NT2/D1 (cell line): ENCODE data around the gene HIPK4.
"Not testable (repeated sequence)": the region's sequence is repeated elsewhere in the genome, so short reads cannot be mapped to it uniquely, and the experiment has no call there.

Source experiments
- DNase-seq: peaks from one replicate; pipeline ENCODE4 v3.0.0-alpha.2; 2011; ENCODE audit warnings: low read depth, low spot score
- H3K27me3 ChIP-seq: 2 replicates; pipeline ENCODE4 v1.6.0; 2011; ENCODE audit warnings: mild to moderate bottlenecking; ENCODE audit not compliant: insufficient read length, insufficient read depth
- H3K36me3 ChIP-seq: 2 replicates; pipeline ENCODE4 v1.6.1; 2011; ENCODE audit warnings: mild to moderate bottlenecking, low read length, mixed read lengths; ENCODE audit not compliant: insufficient read depth, insufficient read length
- H3K4me1 ChIP-seq: 2 replicates; pipeline ENCODE4 v1.5.1; 2011; ENCODE audit not compliant: insufficient read depth, insufficient read length
- H3K4me3 ChIP-seq: 2 replicates; pipeline ENCODE4 v1.5.1; 2011; ENCODE audit warnings: low read depth; ENCODE audit not compliant: insufficient read length
- H3K9ac ChIP-seq: 2 replicates; pipeline ENCODE4 v1.6.0; 2011; ENCODE audit warnings: low read depth; ENCODE audit not compliant: insufficient read length
- H3K9me3 ChIP-seq: 2 replicates; pipeline ENCODE4 v1.5.1; 2011; ENCODE audit warnings: mild to moderate bottlenecking, low read length; ENCODE audit not compliant: insufficient read depth
- SUZ12 ChIP-seq: IDR thresholded peaks from 2 replicates; pipeline ENCODE4 v1.6.1; 2011; ENCODE audit not compliant: insufficient read length, insufficient read depth; ENCODE audit errors: extremely low read depth
- YY1 ChIP-seq: IDR thresholded peaks from 2 replicates; pipeline ENCODE4 v1.6.1; 2011; ENCODE audit not compliant: insufficient read length, insufficient read depth
- ZNF274 ChIP-seq: IDR thresholded peaks from 2 replicates; pipeline ENCODE4 v1.6.1; 2011; ENCODE audit warnings: mild to moderate bottlenecking, low read depth, low read length

The HIPK4 gene

GRCh38 chr19:40415768-40416167, 25.8 kb upstream of the HIPK4 start:
- Histone ChIP-seq H3K4me1 (peaks cover 10% of the 10 kb centered on the region), H3K36me3 (no peaks in the 10 kb centered on the region), H3K4me3 (no peak overlapping the region), H3K9ac (no peak overlapping the region), H3K27me3 (no peaks in the 10 kb centered on the region), H3K9me3 (no peaks in the 10 kb centered on the region)
- no peak for DNase-seq
- TF ChIP-seq YY1 = no peak
- TF ChIP-seq SUZ12 = no peak
- no peak for TF ChIP-seq ZNF274

GRCh38 chr19:40414542-40415535, 24.9 kb upstream of the HIPK4 start:
- H3K36me3 ChIP-seq = no peaks in the 10 kb centered on the region
- no peaks in the 10 kb centered on the region for H3K9me3 ChIP-seq
- H3K27me3 ChIP-seq = no peaks in the 10 kb centered on the region
- DNase-seq = no peak
- peaks cover 11% of the 10 kb centered on the region for H3K4me1 ChIP-seq
- TF ChIP-seq SUZ12 (no peak), YY1 (no peak), ZNF274 (no peak)
- no peak overlapping the region for H3K4me3 ChIP-seq
- H3K9ac ChIP-seq = peak overlapping the region; percentile 42

- DNase-seq = no peak
- peak within 1 kb of the TSS; percentile 64 for H3K9ac ChIP-seq
Measured at GRCh38 chr19:40413291-40413845, 23.4 kb upstream of the HIPK4 start, which contains the start of gene PRX. Gene PRX, minus strand, starts transcription at chr19:40413378. Its CDS starts 5,446 bp downstream, at chr19:40407932.

GRCh38 chr19:40412866-40413265, 22.9 kb upstream of the HIPK4 start:
- no peaks in the 10 kb centered on the region for H3K27me3 ChIP-seq
- H3K9ac ChIP-seq = peak overlapping the region; percentile 64
- H3K4me1 ChIP-seq = peaks cover 17% of the 10 kb centered on the region
- DNase-seq = no peak
- no peaks in the 10 kb centered on the region for H3K36me3 ChIP-seq
- TF ChIP-seq ZNF274 = no peak
- no peak for TF ChIP-seq YY1
- no peak for TF ChIP-seq SUZ12
- no peaks in the 10 kb centered on the region for H3K9me3 ChIP-seq
- peak overlapping the region; percentile 18 for H3K4me3 ChIP-seq

More at GRCh38 chr19:40413291-40413845, 23.4 kb upstream of the HIPK4 start, which contains the start of gene PRX:
- no peaks in the 10 kb centered on the region for H3K27me3 ChIP-seq
- H3K4me1 ChIP-seq = peaks cover 13% of the 10 kb centered on the region
- no peaks in the 10 kb centered on the region for H3K9me3 ChIP-seq
- H3K4me3 ChIP-seq = peak within 1 kb of the TSS; percentile 18
- H3K36me3 ChIP-seq = no peaks in the 10 kb centered on the region
- no peak for TF ChIP-seq ZNF274

- no peak overlapping the region for H3K4me3 ChIP-seq
- H3K9ac ChIP-seq = peak overlapping the region; percentile 3
- H3K4me1 ChIP-seq = peaks cover 17% of the 10 kb centered on the region
- H3K9me3 ChIP-seq = no peaks in the 10 kb centered on the region
- no peaks in the 10 kb centered on the region for H3K27me3 ChIP-seq
- DNase-seq = no peak
- TF ChIP-seq ZNF274 (no peak), YY1 (no peak), SUZ12 (no peak)
- H3K36me3 ChIP-seq = no peaks in the 10 kb centered on the region
Measured at GRCh38 chr19:40411958-40412499, 22.0 kb upstream of the HIPK4 start.

- H3K4me3 ChIP-seq = no peak overlapping the region
- TF ChIP-seq SUZ12 (no peak), ZNF274 (no peak), YY1 (no peak)
- no peak for DNase-seq
- H3K4me1 ChIP-seq = peaks cover 19% of the 10 kb centered on the region
- H3K36me3 ChIP-seq = no peaks in the 10 kb centered on the region
- no peaks in the 10 kb centered on the region for H3K9me3 ChIP-seq
- no peaks in the 10 kb centered on the region for H3K27me3 ChIP-seq
- H3K9ac ChIP-seq = peak overlapping the region; percentile 57
Measured at GRCh38 chr19:40411125-40411842, 21.3 kb upstream of the HIPK4 start.

- Histone ChIP-seq H3K4me3 (no peak overlapping the region), H3K9me3 (no peaks in the 10 kb centered on the region), H3K27me3 (no peaks in the 10 kb centered on the region), H3K36me3 (no peaks in the 10 kb centered on the region), H3K4me1 (peaks cover 21% of the 10 kb centered on the region), H3K9ac (no peak overlapping the region)
- no peak for DNase-seq
- TF ChIP-seq ZNF274 = no peak
- no peak for TF ChIP-seq YY1
- no peak for TF ChIP-seq SUZ12
Measured at GRCh38 chr19:40410030-40410389, 20.0 kb upstream of the HIPK4 start.

- DNase-seq, H3K9ac ChIP-seq, H3K4me3 ChIP-seq: not testable (repeated sequence)
Measured at GRCh38 chr19:40408598-40408925, 18.6 kb upstream of the HIPK4 start.

More at GRCh38 chr19:40408598-40408925, 18.6 kb upstream of the HIPK4 start:
- peaks cover 22% of the 10 kb centered on the region for H3K4me1 ChIP-seq
- not testable (repeated sequence) for H3K9me3 ChIP-seq, H3K36me3 ChIP-seq, H3K27me3 ChIP-seq
